Glomerular visceral epithelial cell (primary cell): ENCODE results near the gene DKKL1.
"Not testable (repeated sequence)": the region's sequence is repeated elsewhere in the genome, so short reads cannot be mapped to it uniquely, and the experiment has no call there.

Experiments
- DNase-seq: peaks from one replicate; pipeline ENCODE4 v3.0.0-alpha.2; 2016; ENCODE audit errors: extremely low spot score

Gene DKKL1

DNA sequence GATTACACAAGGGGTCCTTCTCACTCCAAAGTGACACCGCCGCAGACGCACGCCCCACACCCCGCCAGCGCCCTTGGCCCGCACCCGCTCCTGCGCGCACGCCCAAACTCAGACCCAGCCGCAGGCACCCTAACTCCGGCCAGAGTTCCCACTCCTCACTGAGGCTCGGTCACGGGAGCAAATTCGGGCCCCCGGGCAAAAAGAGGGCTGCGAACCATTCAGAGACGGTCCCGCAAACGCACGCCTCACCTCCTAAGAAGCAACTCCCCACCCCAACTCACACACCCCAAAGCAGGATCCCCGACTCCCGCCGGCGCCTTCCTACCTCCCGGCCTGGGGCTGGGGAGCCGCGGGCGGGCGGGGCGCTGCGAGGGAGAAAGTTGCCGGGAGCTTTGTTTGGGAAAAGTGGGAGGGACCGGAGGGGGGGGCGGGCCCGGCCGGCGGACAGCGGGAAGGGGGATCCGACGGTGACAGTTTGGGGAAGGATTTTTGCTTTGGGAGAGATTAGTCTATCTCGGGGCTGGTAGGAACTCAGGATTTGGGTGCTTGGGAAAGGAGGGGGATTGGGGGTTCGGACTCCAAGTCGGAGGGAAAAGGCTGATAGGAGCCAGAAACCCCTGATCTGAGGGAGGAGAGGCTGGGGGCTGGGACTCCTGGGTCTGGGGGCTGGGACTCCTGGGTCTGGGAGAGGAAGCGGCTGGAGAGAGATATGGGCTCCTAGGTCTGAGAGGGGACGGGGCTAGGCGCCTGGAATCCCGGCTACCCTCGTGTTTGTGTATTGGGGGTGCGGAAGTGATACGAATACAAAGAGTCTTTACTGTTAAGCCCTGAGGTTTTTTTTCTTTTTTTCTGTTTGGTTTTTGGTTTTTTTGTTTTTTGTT is 1.4 kb upstream of the DKKL1 start, which contains the start of gene TEAD2:
TEAD2 (minus strand) TSS at position 369 of the 881 bp plus-strand sequence. CDS start 2,341 bp downstream, outside the sequence.
- DNase-seq: peak; percentile 68

DNA sequence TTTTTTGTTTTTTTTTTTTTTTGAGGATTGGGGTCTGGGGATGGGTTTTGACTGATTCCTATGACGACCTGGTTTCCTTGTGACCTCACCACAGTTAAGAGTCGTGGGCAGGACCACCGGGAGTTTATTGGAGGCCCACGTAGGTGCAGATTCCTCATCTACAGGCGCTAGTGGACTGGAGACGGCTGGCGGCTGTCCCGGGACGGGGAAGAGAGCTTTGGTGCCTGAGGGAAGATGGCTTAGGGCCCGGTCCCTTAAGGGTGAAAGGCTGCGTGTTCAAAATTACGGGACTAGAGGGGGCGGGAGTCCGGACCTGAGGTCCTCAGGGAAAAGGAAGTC is 779 bp upstream of the DKKL1 start:
- DNase-seq: peak; percentile 37

DNA sequence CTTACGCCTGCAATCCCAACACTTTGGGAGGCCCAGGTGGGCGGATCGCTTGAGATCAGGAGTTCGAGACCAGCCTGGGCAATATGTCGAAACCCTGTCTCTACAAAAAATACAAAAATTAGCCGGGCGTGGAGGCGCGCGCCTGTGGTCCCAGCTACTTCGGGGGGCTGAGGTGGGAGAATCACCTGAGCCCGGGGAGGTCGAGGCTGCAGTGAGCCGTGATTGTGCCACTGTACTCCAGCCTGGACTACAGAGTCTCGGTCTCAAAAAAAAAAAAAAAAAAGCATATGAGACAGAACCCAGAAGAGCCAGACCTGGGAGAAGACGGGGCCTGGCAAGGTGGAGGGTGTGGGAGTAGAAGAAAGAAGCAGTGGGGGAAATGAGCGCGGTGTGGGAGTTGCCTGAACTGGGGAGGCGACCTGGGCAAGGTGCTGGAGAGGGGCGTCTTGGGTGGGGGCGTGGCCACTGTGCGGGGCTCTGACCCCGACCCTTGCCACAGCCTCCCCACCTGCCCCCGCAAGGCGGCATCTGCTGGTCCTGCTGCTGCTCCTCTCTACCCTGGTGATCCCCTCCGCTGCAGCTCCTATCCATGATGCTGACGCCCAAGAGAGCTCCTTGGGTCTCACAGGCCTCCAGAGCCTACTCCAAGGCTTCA is 533 bp downstream of the DKKL1 start:
- no peak for DNase-seq

DNA sequence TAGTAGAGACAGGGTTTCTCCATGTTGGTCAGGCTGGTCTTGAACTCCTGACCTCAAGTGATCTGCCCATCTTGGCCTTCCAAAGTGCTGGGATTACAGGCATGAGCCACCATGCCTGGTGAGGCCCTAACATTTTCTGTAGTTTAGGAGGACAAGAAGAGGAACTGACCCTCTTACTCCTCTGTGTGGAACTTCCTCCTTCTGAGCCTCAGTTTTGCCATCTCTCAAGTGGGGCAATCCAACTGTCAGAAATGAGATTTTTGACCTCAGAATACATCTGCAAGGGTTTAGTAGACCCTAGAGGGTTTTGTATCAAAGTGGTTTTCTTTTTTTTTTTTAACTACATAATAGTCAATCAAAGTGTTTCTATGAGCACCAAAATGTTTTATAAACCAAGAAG is 2.4 kb downstream of the DKKL1 start:
- no peak for DNase-seq

DNA sequence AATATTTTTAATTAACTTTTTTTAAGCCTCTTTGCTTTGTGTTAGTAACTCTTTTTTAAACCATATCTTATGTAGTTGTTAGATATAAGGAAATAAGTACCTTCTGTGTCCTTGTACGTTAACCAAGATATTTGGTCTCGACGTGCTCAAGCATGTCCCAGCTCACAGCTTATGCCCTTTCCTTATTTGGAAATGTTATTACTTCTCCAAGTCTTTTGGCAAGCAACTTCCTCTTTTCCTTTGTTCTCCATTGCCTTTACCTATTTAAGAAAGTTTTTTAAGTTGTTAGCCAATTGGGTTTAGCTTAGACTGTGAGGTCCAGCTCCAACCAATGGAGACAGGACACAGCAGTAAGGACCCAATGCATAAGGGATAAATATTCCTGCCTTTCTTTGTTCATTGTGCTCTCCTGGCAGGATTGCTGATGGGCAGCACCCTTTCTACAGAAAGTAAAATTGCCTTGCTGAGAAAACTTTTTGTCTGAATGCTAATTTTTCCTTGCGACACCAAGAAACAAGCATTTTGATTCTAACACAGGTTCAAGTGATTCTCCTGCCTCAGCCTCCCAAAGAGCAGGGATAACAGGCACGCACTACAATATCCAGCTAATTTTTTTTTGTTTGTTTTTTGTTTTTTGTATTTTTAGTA is 5.2 kb downstream of the DKKL1 start:
- no peak for DNase-seq

DNA sequence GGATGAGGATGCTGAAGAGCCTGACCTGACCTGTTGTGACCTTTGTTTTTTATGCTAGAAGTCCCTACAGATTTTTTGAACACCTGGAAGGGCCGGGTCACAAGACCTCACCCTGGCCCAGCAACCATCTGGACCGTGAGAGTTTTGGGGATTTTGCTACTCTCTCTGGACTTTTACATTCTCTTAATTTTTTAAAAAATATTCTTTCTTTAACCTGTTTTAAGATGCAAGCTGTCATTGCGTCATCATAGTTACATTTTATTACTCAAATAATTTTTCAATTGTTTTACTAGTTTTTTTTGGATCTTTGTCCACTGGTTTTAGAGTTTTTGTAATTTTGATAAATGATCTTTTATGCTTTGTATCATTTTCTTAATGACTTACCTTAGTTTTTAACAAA is 7.5 kb downstream of the DKKL1 start:
- DNase-seq: no peak

DNA sequence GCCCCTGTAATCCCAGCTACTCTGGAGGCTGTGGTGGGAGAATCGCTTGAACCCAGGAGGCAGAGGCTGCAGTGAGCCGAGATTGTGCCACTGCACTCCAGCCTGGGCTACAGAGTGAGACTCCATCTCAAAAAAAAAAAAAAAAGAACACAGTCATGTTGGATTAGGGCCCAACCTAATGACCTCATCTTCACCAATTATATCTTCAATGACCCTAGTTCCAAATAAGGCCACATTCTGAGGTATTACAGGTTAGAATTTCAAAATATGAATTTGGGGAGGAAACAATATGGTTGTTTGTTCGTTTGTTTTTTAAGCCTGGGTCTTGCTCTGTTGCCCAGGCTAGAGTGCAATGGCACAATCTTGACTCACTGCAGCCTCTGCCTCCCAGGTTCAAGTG is 9.5 kb downstream of the DKKL1 start:
- DNase-seq: not testable (repeated sequence)

DNA sequence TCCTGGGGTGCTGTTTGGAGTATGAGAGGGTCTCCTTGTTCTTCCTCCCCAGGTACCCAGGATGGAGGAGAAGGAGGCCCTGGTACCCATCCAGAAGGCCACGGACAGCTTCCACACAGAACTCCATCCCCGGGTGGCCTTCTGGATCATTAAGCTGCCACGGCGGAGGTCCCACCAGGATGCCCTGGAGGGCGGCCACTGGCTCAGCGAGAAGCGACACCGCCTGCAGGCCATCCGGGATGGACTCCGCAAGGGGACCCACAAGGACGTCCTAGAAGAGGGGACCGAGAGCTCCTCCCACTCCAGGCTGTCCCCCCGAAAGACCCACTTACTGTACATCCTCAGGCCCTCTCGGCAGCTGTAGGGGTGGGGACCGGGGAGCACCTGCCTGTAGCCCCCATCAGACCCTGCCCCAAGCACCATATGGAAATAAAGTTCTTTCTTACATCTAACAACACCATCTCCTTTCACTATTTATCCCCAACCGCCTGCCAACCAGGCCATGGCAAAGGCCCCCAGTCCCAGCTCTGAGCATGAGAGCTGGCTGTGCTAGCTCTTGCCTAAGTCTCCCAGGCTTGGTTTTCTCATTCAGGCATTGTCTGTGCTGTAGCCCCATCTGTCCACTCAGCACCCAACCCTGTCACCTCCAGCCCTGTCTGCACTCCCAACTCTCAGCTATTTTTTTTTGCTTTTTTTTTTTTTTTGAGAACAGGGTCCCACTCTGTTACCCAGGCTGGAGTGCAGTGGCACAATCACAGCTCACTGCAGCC is 11.2 kb downstream of the DKKL1 start:
- no peak for DNase-seq

DNA sequence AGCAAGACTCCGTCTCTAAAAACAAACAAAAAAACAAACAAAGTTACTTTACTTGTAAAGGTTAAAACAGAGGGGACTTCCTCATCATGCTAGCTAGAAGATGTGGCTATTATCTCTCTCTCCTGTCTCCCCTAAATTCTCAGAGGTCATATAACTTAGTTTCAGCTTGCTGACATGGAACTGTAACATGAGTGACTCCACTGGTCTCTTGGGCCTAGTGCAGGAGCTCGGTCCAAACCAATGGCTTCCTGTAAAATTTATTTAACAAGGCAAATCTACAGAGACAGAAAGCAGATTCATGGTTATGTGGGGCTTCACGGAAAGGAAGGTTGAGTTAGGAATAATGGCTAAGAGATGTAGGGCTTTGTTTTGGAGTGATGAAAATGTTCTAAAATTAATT is 14.8 kb downstream of the DKKL1 start:
- no peak for DNase-seq

DNA sequence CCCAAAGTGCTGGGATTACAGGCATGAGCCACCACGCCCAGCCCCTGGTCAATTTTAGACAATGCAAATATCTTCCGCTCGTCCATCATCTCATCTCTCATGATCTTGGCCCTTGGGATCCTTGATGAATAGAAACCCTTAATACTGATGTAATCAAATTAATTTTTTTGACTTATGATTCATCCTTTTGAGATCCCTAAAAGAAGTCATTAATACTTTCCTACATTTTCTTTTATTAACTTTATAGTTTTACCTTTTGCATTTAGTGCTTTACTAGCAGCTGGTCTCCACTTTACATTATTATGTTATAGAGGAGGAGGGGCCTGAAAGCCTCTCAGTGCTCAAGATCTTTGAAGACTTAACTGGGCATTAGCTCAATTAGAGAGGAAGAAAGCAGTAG is 16.7 kb downstream of the DKKL1 start:
- no peak for DNase-seq

DNA sequence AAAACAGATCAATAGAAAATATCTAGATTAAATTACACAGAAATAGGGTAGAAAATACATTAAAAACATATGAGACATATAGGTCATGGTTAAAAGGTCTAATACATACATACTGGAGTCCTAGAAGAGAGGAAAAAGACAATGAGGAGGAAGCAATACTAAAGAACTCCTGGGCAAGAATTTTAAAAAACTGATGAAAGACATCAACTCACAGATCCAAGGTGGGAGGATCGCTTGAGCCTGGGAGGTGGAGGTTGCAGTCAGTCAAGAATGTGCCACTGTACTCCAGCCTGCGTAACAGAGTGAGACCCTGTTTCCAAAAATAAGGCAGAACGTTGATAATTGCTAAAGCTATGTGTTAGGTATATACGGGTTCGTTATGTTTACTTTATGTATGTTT is 19.0 kb downstream of the DKKL1 start:
- DNase-seq: no peak

DNA sequence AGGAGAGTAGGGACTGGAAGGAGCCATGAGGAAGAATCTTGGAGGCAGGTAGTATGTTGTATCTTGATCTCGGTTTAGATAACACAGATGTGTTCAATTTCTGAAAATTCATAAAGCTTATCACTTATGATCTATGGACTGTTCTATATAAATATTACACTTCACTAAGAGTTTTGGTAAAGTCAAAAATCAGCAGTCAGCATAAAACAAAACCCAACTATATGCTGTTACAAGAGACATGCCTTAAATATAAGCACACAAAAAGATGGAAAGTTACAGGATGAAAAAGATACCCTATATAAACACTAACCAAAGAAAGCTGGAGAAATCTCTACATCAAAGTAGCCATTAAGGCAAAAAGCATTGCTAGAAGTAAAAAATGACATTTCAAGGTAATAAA is 19.9 kb downstream of the DKKL1 start:
- no peak for DNase-seq

DNA sequence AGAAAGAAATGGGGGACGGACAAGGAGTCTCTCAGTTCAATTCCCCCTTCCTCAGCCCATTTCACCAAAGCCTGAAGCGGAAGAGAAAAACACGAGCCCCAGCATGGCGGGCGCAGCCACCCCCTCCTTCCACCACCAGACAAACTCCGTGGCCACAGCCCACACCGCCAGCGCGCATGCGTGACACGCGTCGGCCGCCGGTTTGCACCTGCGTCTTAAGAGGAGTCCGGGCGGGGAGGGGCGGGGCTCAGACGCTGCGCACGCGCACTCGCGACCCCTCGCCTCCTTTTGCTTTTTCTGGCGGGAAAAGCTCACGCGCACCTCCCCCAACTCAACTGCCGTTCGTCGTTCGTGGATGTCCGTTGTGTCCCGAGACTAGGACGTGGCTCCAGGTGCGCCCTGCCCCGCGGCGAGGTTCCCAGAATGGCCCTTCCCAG is 24.3 kb downstream of the DKKL1 start, which contains the start of gene KASH5:
KASH5 (plus strand) TSS at position 314 of the 437 bp plus-strand sequence. CDS start 2,635 bp downstream, outside the sequence.
- DNase-seq: peak; percentile 30

DNA sequence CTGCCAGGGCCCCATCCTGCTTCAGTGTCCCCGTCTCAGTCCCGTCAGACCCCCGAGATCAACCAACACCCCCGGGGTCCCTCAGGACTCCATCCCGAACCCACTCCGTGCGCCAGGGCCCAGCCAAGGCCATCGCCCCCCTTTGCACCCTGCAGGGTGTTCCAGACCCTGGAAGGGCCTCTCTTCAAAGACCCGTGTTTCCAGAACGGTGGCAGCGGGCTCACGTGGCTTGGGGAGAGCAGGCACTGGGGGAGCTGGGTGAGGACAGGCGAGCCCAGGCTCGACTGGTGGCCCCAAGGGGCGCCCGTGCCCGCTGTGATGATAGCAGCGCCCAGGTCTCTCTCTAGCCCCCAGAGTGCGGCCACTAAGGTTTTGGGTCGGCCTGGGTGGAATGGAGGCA is 25.7 kb downstream of the DKKL1 start:
- no peak for DNase-seq

DNA sequence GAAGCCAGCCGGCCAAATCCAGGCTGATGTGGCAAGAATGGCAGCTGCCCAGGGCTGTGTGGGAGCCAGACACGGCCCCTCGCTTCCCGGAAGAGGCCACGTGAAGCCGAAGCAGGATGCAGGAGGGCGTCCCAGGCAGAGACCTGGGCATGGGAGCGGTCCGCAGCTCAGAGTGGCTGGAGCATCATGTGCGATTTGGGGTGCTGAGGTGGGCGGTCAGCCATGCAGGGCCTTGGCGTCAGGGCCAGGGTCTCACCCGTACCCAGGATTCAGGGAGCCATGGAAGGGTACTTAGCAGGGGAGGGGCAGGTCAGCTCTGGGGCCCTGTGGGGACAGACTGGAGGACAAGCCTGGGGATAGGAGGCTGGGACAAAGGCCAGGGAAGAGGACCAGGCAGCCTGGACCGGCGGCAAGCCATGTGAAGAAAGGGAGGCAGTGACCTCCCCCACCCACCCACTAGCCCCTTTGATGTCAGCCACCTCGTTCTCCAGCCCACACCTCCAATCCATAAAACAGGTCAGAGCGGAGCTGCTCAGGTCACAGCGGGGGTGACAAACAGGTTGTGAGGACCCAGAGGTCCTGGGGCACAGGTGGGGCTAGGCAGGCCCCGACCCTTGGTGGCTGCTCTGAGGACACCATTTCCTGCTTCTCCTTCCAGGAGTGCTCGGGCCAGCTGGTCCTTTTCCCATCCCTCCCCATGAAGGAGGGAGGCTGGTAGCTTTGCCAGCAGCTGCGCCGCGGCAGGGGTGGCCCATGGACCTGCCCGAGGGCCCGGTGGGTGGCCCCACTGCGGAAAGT is 26.7 kb downstream of the DKKL1 start:
- no peak for DNase-seq

DNA sequence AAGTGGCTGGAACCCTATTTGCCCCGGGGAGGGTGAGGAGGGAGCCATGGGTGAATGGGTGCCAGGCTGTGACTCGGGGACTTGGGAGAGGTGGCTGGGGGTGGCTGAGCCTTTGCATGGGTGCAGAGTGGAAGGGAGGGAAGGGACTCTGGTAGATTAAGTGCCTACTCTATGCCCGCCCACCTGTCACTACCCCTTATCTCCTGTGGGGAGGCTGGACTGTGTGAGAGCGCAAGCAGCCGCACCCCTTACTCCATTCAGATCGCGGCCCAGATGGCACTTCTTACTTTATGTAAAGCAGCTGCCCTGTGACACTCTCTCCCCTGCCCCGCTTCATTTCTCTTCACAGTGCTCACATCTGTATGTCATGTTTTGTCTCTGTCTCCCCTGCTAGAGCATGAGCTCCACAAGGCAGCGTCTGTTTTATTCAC is 27.3 kb downstream of the DKKL1 start:
- DNase-seq: no peak

DNA sequence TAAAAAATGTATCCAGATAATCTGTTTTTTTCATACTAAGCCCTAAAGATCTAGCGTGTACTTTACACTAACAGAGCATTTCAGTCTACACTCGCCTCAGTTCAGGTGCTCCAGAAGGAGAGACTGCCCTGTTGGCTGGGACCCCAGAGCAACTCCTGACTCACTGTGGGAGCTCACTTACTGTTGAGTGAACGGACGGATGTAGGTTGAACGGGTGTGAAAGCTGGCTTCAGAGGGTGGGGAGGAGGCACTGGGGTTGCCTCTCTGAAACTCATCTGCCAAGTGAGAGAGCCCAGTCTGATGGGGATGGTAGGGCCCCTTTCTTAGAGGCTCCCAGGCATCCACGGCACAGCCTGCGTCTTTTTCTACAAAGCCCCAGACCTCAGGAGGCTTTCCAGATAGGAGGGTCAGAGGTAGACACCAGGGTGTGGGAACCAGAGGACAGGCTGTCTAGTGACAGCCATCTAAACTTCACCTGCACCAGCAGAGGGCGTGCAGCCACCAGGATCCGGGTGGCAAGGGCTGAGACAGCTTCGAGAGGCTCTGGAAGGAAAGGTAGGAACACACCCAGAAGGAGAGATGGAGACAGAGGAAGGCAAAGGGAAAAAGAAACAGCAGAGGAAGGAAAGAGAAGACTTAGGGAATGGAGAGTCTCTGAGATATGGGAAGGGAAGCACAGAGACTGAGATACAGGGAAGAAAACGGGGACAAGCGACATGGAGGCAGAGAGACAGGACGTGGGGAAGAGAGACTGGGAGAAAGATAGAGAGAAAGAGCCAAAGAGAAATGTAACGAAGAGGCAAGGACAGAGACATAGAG is 28.1 kb downstream of the DKKL1 start:
- DNase-seq: peak; percentile 78

DNA sequence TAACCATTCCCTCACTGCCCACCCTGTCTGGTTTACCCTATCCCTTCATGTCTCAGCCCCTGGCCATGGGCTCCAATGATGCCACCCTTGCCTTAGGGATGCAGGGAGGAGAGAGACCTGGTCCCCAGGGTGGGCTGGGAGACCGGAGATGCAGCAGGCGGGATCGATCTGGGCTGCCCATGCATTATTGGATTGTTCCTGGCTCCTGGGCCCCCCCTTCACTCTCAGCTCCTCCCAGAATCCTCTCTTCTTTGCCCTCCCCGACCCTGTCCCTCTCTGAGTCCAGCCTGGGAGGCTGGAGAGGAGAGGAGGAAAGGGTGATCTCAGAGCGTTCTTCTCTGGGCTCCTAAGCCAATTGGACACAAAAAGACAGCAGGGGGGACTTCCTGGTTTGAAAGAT is 30.2 kb downstream of the DKKL1 start:
- DNase-seq: no peak

DNA sequence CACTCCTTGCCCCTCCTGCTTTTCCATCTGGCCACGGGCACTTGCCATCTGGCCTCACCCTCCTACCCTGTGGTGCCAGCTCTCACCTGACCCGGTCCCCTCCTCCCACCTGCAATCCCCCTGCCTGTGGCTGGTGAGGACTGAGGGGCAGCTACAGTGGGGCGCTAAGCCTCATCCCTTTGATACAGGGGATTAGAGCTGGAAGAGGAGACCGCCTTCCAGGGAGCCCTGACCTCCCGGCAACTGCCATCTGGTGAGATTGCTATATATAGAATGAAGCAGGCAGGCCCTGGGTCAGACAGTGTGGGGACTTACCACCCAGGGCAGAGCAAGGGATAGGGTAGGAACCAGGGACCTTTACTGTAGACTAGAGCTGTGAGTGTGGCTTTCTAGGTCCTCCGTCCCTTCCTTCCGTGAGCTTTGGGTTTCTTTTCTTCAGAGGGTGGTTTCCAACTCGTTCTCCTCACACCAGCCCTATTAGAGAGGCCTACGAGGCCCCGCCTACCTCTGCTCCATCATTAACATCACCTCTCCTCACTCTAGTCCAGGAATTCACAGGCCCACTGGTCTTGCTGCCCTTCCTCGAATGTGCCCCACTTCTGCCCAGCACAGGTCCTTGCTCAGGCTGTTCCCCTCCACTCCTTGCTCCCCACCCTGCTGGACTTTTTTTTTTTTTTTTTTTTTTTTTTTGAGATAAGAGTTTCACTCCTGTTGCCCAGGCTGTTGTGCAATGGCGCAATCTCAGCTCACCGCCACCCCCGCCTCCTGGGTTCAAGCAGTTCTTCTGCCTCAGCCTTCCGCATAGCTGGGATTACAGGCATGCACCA is 32.1 kb downstream of the DKKL1 start:
- no peak for DNase-seq
